Thoracic aorta (tissue), 2 donors: ENCODE data around the gene TMEM19. TPM values are rescaled to one million over a fixed set of nuclear protein-coding genes. Genes with fewer than 3 reads are reported as not detected.

Experiments
- ATAC-seq: fragments of 150-250 bp; one replicate; pipeline ENCODE4 v1.8.0; 2017; ENCODE audit warnings: low read depth; ENCODE audit not compliant: insufficient number of reproducible peaks, low FRiP score
- DNase-seq: peaks from one replicate; pipeline ENCODE4 v3.0.0-alpha.2; 2020; ENCODE audit warnings: low spot score
- H3K27ac ChIP-seq, 2 donors: fragments of 200-600 bp; sonication (generic); 1 replicate in 1 of 2; 2 replicates in 1 of 2; pipeline ENCODE4 v1.5.1; 2016; ENCODE audit warnings: mild to moderate bottlenecking in 2 of 2, moderate library complexity in 2 of 2
- H3K27me3 ChIP-seq: fragments of 200-600 bp; sonication (generic); replicated peaks from 2 replicates; pipeline ENCODE4 v1.6.0; 2016; ENCODE audit warnings: mild to moderate bottlenecking; ENCODE audit not compliant: insufficient read depth
- H3K36me3 ChIP-seq: fragments of 200-600 bp; sonication (generic); one replicate; pipeline ENCODE4 v1.5.1; 2016
- H3K4me1 ChIP-seq, 2 donors: fragments of 200-600 bp; sonication (generic); 1 replicate in 1 of 2; 2 replicates in 1 of 2; pipeline versions ENCODE4 v1.5.1 to v1.6.0; 2016; ENCODE audit warnings: low read depth in 2 of 2, mild to moderate bottlenecking in 1 of 2; ENCODE audit not compliant: control insufficient read depth in 1 of 2
- H3K4me3 ChIP-seq: fragments of 200-600 bp; sonication (generic); 2 replicates; pipeline ENCODE4 v1.5.1; 2016; ENCODE audit warnings: mild to moderate bottlenecking
- H3K9me3 ChIP-seq: fragments of 200-600 bp; sonication (generic); 2 replicates; pipeline ENCODE4 v1.5.1; 2016
- CTCF ChIP-seq: fragments of 200-600 bp; sonication (generic); IDR thresholded peaks from one replicate; pipeline ENCODE4 v1.5.1; 2019; ENCODE audit warnings: antibody characterized with exemption
- total RNA-seq, 2 donors: library from RNA; depleted of rRNA; stranded (reverse); fragments of >200 nt; gene quantifications; one replicate each; pipeline versions ENCODE4 v1.1.0 to v1.2.3, GENCODE V29; 2016

Gene TMEM19
- total RNA-seq, 2 donors from 2014 or later, result 18.4 to 39.4 TPM

GRCh38 chr12:71641390-71641789 is 44.5 kb upstream of the TMEM19 start:
- H3K4me1 ChIP-seq, result peaks cover 11 to 12% of the 10 kb centered on the region in 2 donors
- ATAC-seq (no peak), DNase-seq (no peak)
- H3K36me3 ChIP-seq, result peaks cover 30% of the 10 kb centered on the region
- no peak overlapping the region for H3K4me3 ChIP-seq
- H3K27me3 ChIP-seq, result no peaks in the 10 kb centered on the region
- TF ChIP-seq CTCF, result no peak
- no peak overlapping the region for H3K27ac ChIP-seq
- H3K9me3 ChIP-seq, result no peaks in the 10 kb centered on the region

GRCh38 chr12:71642264-71642663 is 43.6 kb upstream of the TMEM19 start:
- H3K9me3 ChIP-seq, result no peaks in the 10 kb centered on the region
- no peak for TF ChIP-seq CTCF
- DNase-seq (no peak), ATAC-seq (no peak)
- H3K36me3 ChIP-seq, result peaks cover 30% of the 10 kb centered on the region
- no peaks in the 10 kb centered on the region for H3K27me3 ChIP-seq
- H3K4me1 ChIP-seq, result peaks cover 8 to 11% of the 10 kb centered on the region in 2 donors
- H3K4me3 ChIP-seq, result no peak overlapping the region
- H3K27ac ChIP-seq, result no peak overlapping the region

DNA sequence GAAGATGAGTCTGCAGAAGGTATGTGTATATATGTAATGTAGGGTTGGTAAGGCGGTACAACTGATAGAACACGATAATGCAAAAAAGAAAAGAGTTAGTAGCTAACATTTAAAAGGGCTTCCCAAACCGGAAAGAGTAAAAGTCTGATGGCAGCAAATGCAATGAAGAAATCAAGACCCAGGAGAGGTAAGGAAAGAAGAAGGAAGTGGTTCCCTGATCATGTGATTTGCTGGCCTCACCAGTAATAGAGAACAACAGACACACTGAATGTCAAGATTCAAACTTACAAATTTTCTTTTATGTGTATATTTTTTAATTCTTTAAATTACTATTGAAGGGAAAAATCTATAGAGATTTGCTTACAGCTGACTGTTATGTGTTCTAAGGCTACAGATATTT is 40.6 kb upstream of the TMEM19 start:
- H3K36me3 ChIP-seq, result peaks cover 30% of the 10 kb centered on the region
- H3K4me3 ChIP-seq, result no peak overlapping the region
- no peak for DNase-seq
- no peak for TF ChIP-seq CTCF
- H3K27me3 ChIP-seq, result no peaks in the 10 kb centered on the region
- peaks cover 4 to 5% of the 10 kb centered on the region in 2 donors for H3K4me1 ChIP-seq
- no peak for ATAC-seq
- no peaks in the 10 kb centered on the region for H3K9me3 ChIP-seq
- H3K27ac ChIP-seq, result no peak overlapping the region

GRCh38 chr12:71646512-71646911 is 39.4 kb upstream of the TMEM19 start:
- Histone ChIP-seq H3K27ac (no peak overlapping the region), H3K4me1 (peaks cover 6 to 8% of the 10 kb centered on the region in 2 donors), H3K36me3 (peaks cover 27% of the 10 kb centered on the region), H3K27me3 (no peaks in the 10 kb centered on the region), H3K9me3 (no peaks in the 10 kb centered on the region), H3K4me3 (no peak overlapping the region)
- ATAC-seq (no peak), DNase-seq (no peak)
- TF ChIP-seq CTCF, result no peak

GRCh38 chr12:71648537-71648936 is 37.3 kb upstream of the TMEM19 start:
- peaks cover 15% of the 10 kb centered on the region for H3K36me3 ChIP-seq
- ATAC-seq (no peak), DNase-seq (no peak)
- H3K9me3 ChIP-seq, result no peaks in the 10 kb centered on the region
- H3K4me1 ChIP-seq, result peaks cover 10 to 11% of the 10 kb centered on the region in 2 donors
- no peak overlapping the region for H3K4me3 ChIP-seq
- no peak overlapping the region for H3K27ac ChIP-seq
- no peaks in the 10 kb centered on the region for H3K27me3 ChIP-seq
- TF ChIP-seq CTCF, result no peak
